ENCODE data around the gene FERMT3. TPM values are rescaled to one million over a fixed set of nuclear protein-coding genes. Genes with fewer than 3 reads are reported as not detected.

The FERMT3 gene
- total and polyA plus RNA-seq, 2 of the 8 experiments (the other 6 are each of a cell fraction or from before 2014, with no cell fraction given), result 1.4 to 3.7 TPM

DNA sequence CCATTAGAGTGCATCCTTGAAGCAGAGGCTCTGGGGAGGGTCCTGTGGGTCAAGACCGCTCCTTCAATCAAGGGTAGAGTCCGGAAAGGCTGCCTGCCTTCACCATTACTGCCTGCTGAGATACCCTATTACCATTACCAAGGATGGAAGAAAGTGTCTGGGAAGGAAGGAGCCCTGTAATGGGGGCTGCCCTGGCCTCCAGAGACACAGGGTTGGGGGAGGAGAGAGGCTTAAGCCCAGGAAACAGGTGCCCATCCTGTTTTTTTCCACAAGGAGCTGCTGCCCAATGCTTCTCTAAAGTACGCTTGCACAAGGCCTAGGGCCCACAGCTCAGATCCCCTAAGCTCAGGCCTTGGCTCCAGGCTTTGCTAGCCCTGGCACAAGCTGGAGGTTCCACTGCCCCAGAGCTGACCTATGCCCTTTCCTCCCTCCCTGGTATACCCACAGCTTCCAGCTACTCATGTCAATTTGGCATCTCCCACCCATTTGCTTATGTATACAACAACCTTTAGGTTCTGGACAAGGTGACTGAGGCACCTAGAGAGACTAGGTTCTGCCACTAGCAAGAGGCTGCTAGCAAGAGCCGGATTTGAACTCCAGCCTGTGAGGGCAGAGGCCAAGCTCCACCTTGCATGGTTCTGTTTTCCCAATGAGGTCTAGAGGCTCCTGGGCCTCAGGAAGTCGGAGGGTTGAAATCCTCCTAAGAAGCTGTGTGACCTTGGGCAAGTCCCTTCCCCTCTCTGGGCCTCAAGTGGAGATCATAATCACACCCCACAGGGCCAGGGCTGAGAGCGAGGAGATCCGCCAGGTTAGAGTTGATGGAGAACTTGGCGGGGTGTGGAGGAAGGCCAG is 43.3 kb downstream of the FERMT3 start:
- FAIRE-seq, result no peak
- peaks cover 6 to 15% of the 10 kb centered on the region in 2 experiments for H4K20me1 ChIP-seq (replicated peaks in 1 of 2; ENCODE audit: control insufficient read depth in 1 of 2, insufficient read depth in 2 of 2, low read length in 2 of 2)
- H4K8ac ChIP-seq (ENCODE audit: extremely low read depth, insufficient read depth, low read length), result no peak overlapping the region
- H2AK5ac ChIP-seq (ENCODE audit: low read depth, low read length), result peak overlapping the region; percentile 92; the same call in 1 of the 2 replicates
- H2AFZ ChIP-seq (ENCODE audit: low read length), result no peak overlapping the region
- peak overlapping the region; percentile 90 for H4K91ac ChIP-seq (replicated peaks; ENCODE audit: insufficient read length, low read length)
- peak overlapping the region in 2 of 4 experiments; percentile 38 to 42; a peak in 2 of 7 replicates for H3K9ac ChIP-seq (replicated peaks in 1 of 4; ENCODE audit: extremely low read depth in 1 of 4, low read depth in 3 of 4, low read length in 3 of 4)
- H3K79me2 ChIP-seq (ENCODE audit: control insufficient read depth in 1 of 2, insufficient read depth in 2 of 2, low read length in 2 of 2), result peaks cover 6 to 38% of the 10 kb centered on the region in 2 experiments; a peak in 3 of 4 replicates
- ChIA-PET CTCF (ENCODE audit: partially characterized antibody) (interaction anchor here (0.5 to 10.0 kb wide), 21 partner anchors 12 to 403 kb away, joined by 3 to 102 read pairs (median 5); partner anchors contain the start of genes CATSPERZ, FERMT3, NUDT22 and PRDX5), POLR2A (ENCODE audit: partially characterized antibody) (interaction anchor here (0.6 to 13.1 kb wide), 20 partner anchors 7 to 271 kb away, joined by 3 to 352 read pairs (median 6); partner anchors contain the start of genes BAD, DNAJC4, ESRRA and FKBP2)
- H2BK20ac ChIP-seq (ENCODE audit: low read length), result peak overlapping the region; percentile 88
- H3K27me3 ChIP-seq (replicated peaks in 1 of 4; ENCODE audit: control insufficient read depth in 3 of 4, extremely low read depth in 1 of 4, insufficient read depth in 3 of 4, low read length in 3 of 4), result no peaks in the 10 kb centered on the region
- DNase-seq (ENCODE audit: low read depth in 1 of 2, low spot score in 2 of 2), result peak in 1 of 2 experiments; percentile 65
- H3K18ac ChIP-seq (ENCODE audit: extremely low read depth, low read length), result peak overlapping the region; percentile 98
- peak overlapping the region; percentile 88; the same call in 1 of the 2 replicates for H2BK5ac ChIP-seq (ENCODE audit: low read depth, low read length)
- H3K14ac ChIP-seq (ENCODE audit: insufficient read length), result peak overlapping the region; percentile 16
- peak overlapping the region; percentile 70; the same call in 1 of the 2 replicates for H3K27ac ChIP-seq (ENCODE audit: low read depth, low read length)
- H3K4me3 ChIP-seq (ENCODE audit: extremely low read depth in 1 of 4, insufficient read depth in 2 of 4, low read depth in 3 of 4, low read length in 4 of 4), result peak overlapping the region in 3 of 4 experiments; percentile 8 to 63 (median 46); a peak in 6 of 8 replicates
- H3K4me1 ChIP-seq (replicated peaks in 1 of 4; ENCODE audit: control insufficient read depth in 3 of 4, insufficient read depth in 4 of 4, low read length in 3 of 4), result peaks cover 0 to 47% (median 35%) of the 10 kb centered on the region in 4 experiments; a peak in 6 of 7 replicates
- peak overlapping the region; percentile 93 for H2BK15ac ChIP-seq (ENCODE audit: low read length)
- peak overlapping the region; percentile 25 for H3K4ac ChIP-seq (replicated peaks; ENCODE audit: insufficient read length, low read depth, low read length)
- peak overlapping the region; percentile 11 for H4K5ac ChIP-seq (ENCODE audit: insufficient read length, low read depth, low read length)
- peaks cover 20% of the 10 kb centered on the region for H3K23me2 ChIP-seq (ENCODE audit: low read depth, low read length)
- H2BK120ac ChIP-seq (replicated peaks; ENCODE audit: low read depth, low read length), result peak overlapping the region; percentile 81
- H3K9me3 ChIP-seq (ENCODE audit: insufficient read depth in 2 of 2, low read depth in 1 of 2, low read length in 1 of 2), result no peaks in the 10 kb centered on the region
- 52% methylated on average over 8 of the region's 8 CpGs; no CpG with 5 or more reads in 1 of the 2 experiments for WGBS, 2 experiments (ENCODE audit: extremely low coverage in 1 of 2, insufficient coverage in 1 of 2, insufficient read length in 1 of 2, insufficient replicate concordance in 2 of 2, low coverage in 1 of 2, low lambda C conversion rate in 2 of 2, missing lambda C conversion rate in 1 of 2)
- peak overlapping the region; percentile 48 for H3K56ac ChIP-seq (replicated peaks; ENCODE audit: insufficient read length, low read depth, low read length)
- peak overlapping the region; percentile 99; the same call in 1 of the 2 replicates for H2BK12ac ChIP-seq (ENCODE audit: low read depth, low read length)
- H3K4me2 ChIP-seq (ENCODE audit: insufficient read depth in 1 of 2, low read depth in 2 of 2, low read length in 2 of 2), result peak overlapping the region; percentile 73 to 99
- H3K36me3 ChIP-seq (ENCODE audit: control insufficient read depth in 2 of 4, insufficient read depth in 4 of 4, low read length in 3 of 4), result peaks cover 0 to 8% (median 3%) of the 10 kb centered on the region in 4 experiments; a peak in 5 of 8 replicates
- peaks cover 9% of the 10 kb centered on the region for H3K79me1 ChIP-seq (ENCODE audit: low read depth, low read length)
- no peak overlapping the region for H3K23ac ChIP-seq (ENCODE audit: insufficient read length)
- TF ChIP-seq FOSL1 (IDR thresholded peaks at IDR 0.05; ENCODE audit: insufficient read depth, low read depth, low read length) (no peak), SRF (IDR thresholded peaks at IDR 0.05; ENCODE audit: low read depth, low read length) (no peak), RFX5 (IDR thresholded peaks at IDR 0.05; ENCODE audit: borderline replicate concordance, low read depth, low read length) (no peak), SAP30 (IDR thresholded peaks at IDR 0.05; ENCODE audit: insufficient read depth, insufficient replicate concordance, low read length) (no peak), MAFK (IDR thresholded peaks at IDR 0.05; ENCODE audit: low read depth, low read length) (no peak), POLR2A (IDR thresholded peaks at IDR 0.05; ENCODE audit: control extremely low read depth in 1 of 2, low read depth in 2 of 2, low read length in 2 of 2) (peak in 1 of 2 experiments; percentile 40; a peak in 2 of 3 replicates), JUND (IDR thresholded peaks at IDR 0.05; ENCODE audit: low read length) (no peak), NANOG (IDR thresholded peaks at IDR 0.05; ENCODE audit: insufficient read depth, low read depth, low read length, poor library complexity, severe bottlenecking) (peak; percentile 52)

All from H1 (cell line).